HEK293 (cell line): Measurements from ENCODE around the gene CYP39A1.

ENCODE experiments used
- CTCF ChIA-PET: fragments of 350-600 bp; formaldehyde crosslinking; extraction: SDS; loops from one replicate; lab custom pipeline; 2021; ENCODE audit warnings: antibody characterized with exemption; lab: Yijun Ruan, JAX
- POLR2A ChIA-PET: fragments of 300-600 bp; formaldehyde crosslinking; extraction: SDS; loops from one replicate; lab custom pipeline; 2020; ENCODE audit warnings: antibody characterized with exemption, inconsistent platforms; lab: Yijun Ruan, JAX
- H3K27ac ChIP-seq: fragments of 200-500 bp; sonication (Bioruptor generic); 2 replicates; pipeline ENCODE4 v1.5.1; 2014; ENCODE audit warnings: low read depth, low read length, control low read depth, inconsistent platforms; ENCODE audit errors: extremely low read depth
- H3K36me3 ChIP-seq, 2 experiments: fragments of 200-500 bp in 1 of 2; sonication (Bioruptor generic) in 1 of 2; 1 replicate in 1 of 2; 2 replicates in 1 of 2; pipeline ENCODE4 v1.5.1; 2014 to 2017; ENCODE audit warnings: inconsistent platforms in 2 of 2, low read length in 2 of 2; ENCODE audit not compliant: control insufficient read depth in 2 of 2, insufficient read depth in 1 of 2
- H3K4me1 ChIP-seq: fragments of 200-500 bp; sonication (Bioruptor generic); 2 replicates; pipeline ENCODE4 v1.5.1; 2014; ENCODE audit warnings: mild to moderate bottlenecking, low read length, inconsistent platforms; ENCODE audit not compliant: control insufficient read depth, insufficient read depth
- H3K4me3 ChIP-seq: 2 replicates; pipeline ENCODE4 v1.5.1; 2011; ENCODE audit warnings: low read depth, mild to moderate bottlenecking, control low read depth, low read length, moderate library complexity
- H3K9me3 ChIP-seq: fragments of 200-500 bp; sonication (Bioruptor generic); 2 replicates; pipeline ENCODE4 v1.5.1; 2014; ENCODE audit warnings: low read depth, low read length, inconsistent platforms; ENCODE audit not compliant: control insufficient read depth, insufficient read depth
- ATF2 ChIP-seq: fragments of 450-650 bp; formaldehyde crosslinking; IDR thresholded peaks from 2 replicates; pipeline ENCODE4 v1.5.1; 2016; ENCODE audit warnings: missing biosample characterization, missing genetic modification characterization, low read depth
- KLF7 ChIP-seq: fragments of 450-650 bp; formaldehyde crosslinking; IDR thresholded peaks from 2 replicates; pipeline ENCODE4 v1.5.1; 2016; ENCODE audit warnings: missing biosample characterization, missing genetic modification characterization, borderline replicate concordance
- MEIS1 ChIP-seq: sonication (generic); formaldehyde crosslinking; IDR thresholded peaks from 2 replicates; pipeline ENCODE4 v1.8.1; 2022; ENCODE audit warnings: missing genetic modification reagents, mild to moderate bottlenecking, borderline replicate concordance
- OSR2 ChIP-seq: fragments of 450-650 bp; formaldehyde crosslinking; IDR thresholded peaks from 2 replicates; pipeline ENCODE4 v1.5.1; 2016; ENCODE audit warnings: missing biosample characterization, missing genetic modification characterization
- ZFP3 ChIP-seq: fragments of 450-650 bp; formaldehyde crosslinking; IDR thresholded peaks from 2 replicates; pipeline ENCODE4 v1.5.1; 2016; ENCODE audit warnings: low read depth, missing biosample characterization, missing genetic modification characterization
- ZNF140 ChIP-seq: fragments of 450-650 bp; formaldehyde crosslinking; IDR thresholded peaks from 2 replicates; pipeline ENCODE4 v1.5.1; 2016; ENCODE audit warnings: missing biosample characterization, missing genetic modification characterization
- ZNF302 ChIP-seq: fragments of 450-650 bp; formaldehyde crosslinking; IDR thresholded peaks from 2 replicates; pipeline ENCODE4 v1.5.1; 2016; ENCODE audit warnings: missing biosample characterization, missing genetic modification characterization, low read depth
- ZNF548 ChIP-seq: fragments of 450-650 bp; formaldehyde crosslinking; IDR thresholded peaks from 2 replicates; pipeline ENCODE4 v1.5.1; 2016; ENCODE audit warnings: missing biosample characterization, missing genetic modification characterization
- ZNF704 ChIP-seq: fragments of 450-650 bp; formaldehyde crosslinking; IDR thresholded peaks from 2 replicates; pipeline ENCODE4 v1.5.1; 2016; ENCODE audit warnings: missing biosample characterization, missing genetic modification characterization
- ZSCAN4 ChIP-seq: fragments of 450-650 bp; formaldehyde crosslinking; IDR thresholded peaks from 2 replicates; pipeline ENCODE4 v1.5.1; 2017; ENCODE audit warnings: missing biosample characterization, missing genetic modification characterization
- TF ChIP-seq, protein P1 (sequence below): fragments of 450-650 bp; formaldehyde crosslinking; IDR thresholded peaks from 2 replicates; pipeline ENCODE4 v1.5.1; 2017; ENCODE audit warnings: missing biosample characterization, missing genetic modification characterization
- TF ChIP-seq, protein P2 (sequence below): fragments of 450-650 bp; formaldehyde crosslinking; IDR thresholded peaks from 2 replicates; pipeline ENCODE4 v1.5.1; 2016; ENCODE audit warnings: missing biosample characterization, missing genetic modification characterization
- TF ChIP-seq, protein P3 (sequence below): fragments of 450-650 bp; formaldehyde crosslinking; IDR thresholded peaks from 2 replicates; pipeline ENCODE4 v1.5.1; 2016; ENCODE audit warnings: missing biosample characterization, missing genetic modification characterization, borderline replicate concordance

Gene CYP39A1

GRCh38 chr6:46635462-46635861 is 17.2 kb downstream of the CYP39A1 start:
- CTCF ChIA-PET = interaction anchor here (0.6 to 1.2 kb wide), 2 partner anchors 415 to 674 kb away, joined by 3 read pairs; no protein-coding TSS in a partner anchor

More at GRCh38 chr6:46635462-46635861, 17.2 kb downstream of the CYP39A1 start:
- Histone ChIP-seq H3K9me3 (no peaks in the 10 kb centered on the region), H3K4me1 (peaks cover 17% of the 10 kb centered on the region), H3K4me3 (no peak overlapping the region), H3K36me3 (no peaks in the 10 kb centered on the region), H3K27ac (no peak overlapping the region)
- POLR2A ChIA-PET = no interaction called here
- TF ChIP-seq ZFP3 (tag by site-specific recombination) (no peak), ZNF140 (tag by site-specific recombination) (no peak), ZNF548 (tag by site-specific recombination) (no peak), ZNF302 (tag by site-specific recombination) (no peak), ATF2 (tag by site-specific recombination) (no peak), OSR2 (tag by site-specific recombination) (no peak), KLF7 (tag by site-specific recombination) (no peak), MEIS1 (CRISPR knock-in tag) (no peak), ZNF704 (no peak), ZSCAN4 (tag by site-specific recombination) (no peak)
- TF ChIP-seq, protein P1, sequence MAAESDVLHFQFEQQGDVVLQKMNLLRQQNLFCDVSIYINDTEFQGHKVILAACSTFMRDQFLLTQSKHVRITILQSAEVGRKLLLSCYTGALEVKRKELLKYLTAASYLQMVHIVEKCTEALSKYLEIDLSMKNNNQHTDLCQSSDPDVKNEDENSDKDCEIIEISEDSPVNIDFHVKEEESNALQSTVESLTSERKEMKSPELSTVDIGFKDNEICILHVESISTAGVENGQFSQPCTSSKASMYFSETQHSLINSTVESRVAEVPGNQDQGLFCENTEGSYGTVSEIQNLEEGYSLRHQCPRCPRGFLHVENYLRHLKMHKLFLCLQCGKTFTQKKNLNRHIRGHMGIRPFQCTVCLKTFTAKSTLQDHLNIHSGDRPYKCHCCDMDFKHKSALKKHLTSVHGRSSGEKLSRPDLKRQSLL (tag by site-specific recombination) = no peak
- TF ChIP-seq, protein P2, sequence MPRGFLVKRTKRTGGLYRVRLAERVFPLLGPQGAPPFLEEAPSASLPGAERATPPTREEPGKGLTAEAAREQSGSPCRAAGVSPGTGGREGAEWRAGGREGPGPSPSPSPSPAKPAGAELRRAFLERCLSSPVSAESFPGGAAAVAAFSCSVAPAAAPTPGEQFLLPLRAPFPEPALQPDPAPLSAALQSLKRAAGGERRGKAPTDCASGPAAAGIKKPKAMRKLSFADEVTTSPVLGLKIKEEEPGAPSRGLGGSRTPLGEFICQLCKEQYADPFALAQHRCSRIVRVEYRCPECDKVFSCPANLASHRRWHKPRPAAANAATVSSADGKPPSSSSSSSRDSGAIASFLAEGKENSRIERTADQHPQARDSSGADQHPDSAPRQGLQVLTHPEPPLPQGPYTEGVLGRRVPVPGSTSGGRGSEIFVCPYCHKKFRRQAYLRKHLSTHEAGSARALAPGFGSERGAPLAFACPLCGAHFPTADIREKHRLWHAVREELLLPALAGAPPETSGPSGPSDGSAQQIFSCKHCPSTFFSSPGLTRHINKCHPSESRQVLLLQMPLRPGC (tag by site-specific recombination) = no peak
- TF ChIP-seq, protein P3, sequence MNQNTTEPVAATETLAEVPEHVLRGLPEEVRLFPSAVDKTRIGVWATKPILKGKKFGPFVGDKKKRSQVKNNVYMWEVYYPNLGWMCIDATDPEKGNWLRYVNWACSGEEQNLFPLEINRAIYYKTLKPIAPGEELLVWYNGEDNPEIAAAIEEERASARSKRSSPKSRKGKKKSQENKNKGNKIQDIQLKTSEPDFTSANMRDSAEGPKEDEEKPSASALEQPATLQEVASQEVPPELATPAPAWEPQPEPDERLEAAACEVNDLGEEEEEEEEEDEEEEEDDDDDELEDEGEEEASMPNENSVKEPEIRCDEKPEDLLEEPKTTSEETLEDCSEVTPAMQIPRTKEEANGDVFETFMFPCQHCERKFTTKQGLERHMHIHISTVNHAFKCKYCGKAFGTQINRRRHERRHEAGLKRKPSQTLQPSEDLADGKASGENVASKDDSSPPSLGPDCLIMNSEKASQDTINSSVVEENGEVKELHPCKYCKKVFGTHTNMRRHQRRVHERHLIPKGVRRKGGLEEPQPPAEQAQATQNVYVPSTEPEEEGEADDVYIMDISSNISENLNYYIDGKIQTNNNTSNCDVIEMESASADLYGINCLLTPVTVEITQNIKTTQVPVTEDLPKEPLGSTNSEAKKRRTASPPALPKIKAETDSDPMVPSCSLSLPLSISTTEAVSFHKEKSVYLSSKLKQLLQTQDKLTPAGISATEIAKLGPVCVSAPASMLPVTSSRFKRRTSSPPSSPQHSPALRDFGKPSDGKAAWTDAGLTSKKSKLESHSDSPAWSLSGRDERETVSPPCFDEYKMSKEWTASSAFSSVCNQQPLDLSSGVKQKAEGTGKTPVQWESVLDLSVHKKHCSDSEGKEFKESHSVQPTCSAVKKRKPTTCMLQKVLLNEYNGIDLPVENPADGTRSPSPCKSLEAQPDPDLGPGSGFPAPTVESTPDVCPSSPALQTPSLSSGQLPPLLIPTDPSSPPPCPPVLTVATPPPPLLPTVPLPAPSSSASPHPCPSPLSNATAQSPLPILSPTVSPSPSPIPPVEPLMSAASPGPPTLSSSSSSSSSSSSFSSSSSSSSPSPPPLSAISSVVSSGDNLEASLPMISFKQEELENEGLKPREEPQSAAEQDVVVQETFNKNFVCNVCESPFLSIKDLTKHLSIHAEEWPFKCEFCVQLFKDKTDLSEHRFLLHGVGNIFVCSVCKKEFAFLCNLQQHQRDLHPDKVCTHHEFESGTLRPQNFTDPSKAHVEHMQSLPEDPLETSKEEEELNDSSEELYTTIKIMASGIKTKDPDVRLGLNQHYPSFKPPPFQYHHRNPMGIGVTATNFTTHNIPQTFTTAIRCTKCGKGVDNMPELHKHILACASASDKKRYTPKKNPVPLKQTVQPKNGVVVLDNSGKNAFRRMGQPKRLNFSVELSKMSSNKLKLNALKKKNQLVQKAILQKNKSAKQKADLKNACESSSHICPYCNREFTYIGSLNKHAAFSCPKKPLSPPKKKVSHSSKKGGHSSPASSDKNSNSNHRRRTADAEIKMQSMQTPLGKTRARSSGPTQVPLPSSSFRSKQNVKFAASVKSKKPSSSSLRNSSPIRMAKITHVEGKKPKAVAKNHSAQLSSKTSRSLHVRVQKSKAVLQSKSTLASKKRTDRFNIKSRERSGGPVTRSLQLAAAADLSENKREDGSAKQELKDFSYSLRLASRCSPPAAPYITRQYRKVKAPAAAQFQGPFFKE = no peak
